ENCODE data around the gene SPRN.
"Not testable (repeated sequence)": the region's sequence is repeated elsewhere in the genome, so short reads cannot be mapped to it uniquely, and the experiment has no call there.

The SPRN gene

DNA sequence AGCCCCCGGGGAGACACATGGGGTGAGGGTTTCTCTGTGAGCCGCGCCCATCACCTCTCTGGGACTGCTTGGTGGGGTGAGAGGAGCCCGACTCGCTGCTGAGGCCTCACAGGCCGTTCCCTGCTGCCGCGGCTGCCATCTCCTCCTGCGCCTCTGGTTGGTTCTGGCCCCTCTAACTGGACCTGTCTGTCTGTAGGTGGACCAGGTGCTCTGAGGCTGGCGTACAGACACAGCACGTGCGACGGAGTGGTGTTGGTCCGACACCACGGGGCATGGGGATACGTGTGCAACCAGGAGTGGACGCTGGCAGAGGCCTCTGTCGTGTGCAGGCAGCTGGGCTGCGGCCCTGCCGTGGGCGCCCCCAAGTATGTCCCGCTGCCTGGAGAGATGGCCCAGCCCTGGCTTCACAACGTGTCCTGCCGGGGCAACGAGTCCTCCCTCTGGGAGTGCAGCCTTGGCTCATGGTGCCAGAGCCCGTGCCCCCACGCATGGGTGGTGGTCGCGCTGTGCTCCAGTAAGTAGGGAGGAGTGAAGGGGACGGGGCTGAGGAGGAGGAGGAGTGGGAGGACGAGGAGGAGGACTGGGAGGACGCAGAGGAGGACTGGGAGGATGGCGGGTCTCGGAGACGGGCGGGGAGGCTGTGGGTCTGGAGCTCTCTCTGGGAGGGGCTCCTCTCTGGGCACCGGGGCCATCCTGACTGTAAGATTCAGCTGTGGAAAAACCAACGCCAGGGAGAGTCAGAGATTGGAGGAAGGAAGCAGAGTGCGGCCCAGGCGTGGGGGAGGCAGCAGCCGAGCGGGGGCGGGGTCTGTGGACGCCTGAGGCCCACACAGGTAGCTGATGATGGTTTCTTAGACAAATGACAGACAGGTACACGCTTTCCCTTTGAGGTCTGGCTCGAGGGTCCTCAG is 31.9 kb upstream of the SPRN start:
- DNase-seq (ENCODE audit: low read depth in 2 of 2), result no peak

DNA sequence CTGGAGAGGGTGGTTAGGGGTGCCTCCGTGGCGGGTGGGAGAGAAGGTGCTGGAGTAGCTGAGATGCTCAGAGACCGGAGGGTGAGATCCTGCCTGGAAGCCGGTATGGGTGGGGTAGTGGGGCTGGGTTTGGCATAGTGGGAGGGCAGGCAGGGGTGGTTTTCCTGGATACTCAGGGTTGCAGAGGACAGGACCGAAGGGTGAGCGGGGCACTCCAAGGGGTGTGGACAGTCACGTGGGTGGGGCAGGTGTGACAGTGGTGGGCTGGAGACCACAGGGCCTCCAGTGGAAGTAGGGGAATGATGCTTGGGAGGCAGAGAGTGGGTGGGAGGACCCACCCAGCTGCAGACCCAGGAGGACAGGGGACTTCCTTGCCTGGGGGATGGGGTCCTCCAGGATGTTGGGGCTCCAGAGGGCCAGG is 31.2 kb upstream of the SPRN start:
- no peak for DNase-seq (ENCODE audit: low read depth in 2 of 2)

DNA sequence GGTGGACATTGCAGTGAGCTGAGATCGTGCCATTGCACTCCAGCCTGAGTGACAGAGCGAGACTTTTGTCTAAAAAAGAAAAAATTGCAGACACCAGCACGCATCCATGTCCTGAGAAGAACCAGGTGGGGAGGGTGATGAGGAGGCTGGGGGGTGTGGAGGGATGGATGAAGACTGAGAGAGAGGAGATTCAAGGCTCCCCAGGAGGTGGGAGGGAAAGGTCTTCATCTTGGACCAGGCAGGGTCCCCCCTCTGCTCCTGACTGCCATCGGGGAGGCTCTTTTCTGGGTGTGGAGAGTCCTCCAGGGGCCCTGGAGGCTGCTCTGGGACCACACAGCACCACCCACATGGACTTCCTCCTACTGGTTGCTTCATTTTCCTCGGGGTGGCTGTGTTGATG is 30.8 kb upstream of the SPRN start:
- no peak for DNase-seq (ENCODE audit: low read depth in 2 of 2)

DNA sequence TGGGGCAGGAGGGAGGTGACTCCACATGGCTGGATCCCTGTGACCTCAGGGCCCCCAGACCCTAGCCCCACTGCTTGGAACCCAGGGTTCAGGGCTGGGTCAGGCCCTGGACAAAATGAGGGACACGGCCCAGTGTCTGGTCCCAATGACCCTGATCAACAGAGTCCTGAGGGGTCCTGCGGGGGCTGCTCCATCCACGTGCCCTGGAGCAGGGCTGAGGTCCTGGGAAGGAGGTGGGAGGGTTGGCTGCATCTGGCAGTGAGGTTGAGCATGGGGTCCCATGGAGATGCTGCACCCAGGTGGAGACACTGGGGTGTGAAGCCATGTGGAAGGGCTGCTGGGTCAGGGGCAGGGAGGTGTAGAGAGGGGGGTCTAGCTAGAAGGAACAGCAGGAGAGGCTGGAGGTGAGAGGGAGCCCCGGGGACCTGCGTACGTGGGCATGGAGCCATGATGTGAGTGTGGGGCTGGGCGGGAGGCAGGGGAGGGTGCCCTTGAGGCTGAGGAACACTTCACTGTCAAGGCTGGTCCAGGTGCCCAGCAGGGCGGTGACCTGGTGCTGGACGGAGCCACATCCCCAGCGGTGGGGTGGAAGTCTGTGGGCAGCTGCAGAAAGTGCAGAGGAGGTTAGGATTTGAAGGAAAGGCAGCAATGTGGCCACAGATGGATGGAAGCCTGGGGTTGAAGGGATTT is 29.9 kb upstream of the SPRN start:
- no peak for DNase-seq (ENCODE audit: low read depth in 2 of 2)

DNA sequence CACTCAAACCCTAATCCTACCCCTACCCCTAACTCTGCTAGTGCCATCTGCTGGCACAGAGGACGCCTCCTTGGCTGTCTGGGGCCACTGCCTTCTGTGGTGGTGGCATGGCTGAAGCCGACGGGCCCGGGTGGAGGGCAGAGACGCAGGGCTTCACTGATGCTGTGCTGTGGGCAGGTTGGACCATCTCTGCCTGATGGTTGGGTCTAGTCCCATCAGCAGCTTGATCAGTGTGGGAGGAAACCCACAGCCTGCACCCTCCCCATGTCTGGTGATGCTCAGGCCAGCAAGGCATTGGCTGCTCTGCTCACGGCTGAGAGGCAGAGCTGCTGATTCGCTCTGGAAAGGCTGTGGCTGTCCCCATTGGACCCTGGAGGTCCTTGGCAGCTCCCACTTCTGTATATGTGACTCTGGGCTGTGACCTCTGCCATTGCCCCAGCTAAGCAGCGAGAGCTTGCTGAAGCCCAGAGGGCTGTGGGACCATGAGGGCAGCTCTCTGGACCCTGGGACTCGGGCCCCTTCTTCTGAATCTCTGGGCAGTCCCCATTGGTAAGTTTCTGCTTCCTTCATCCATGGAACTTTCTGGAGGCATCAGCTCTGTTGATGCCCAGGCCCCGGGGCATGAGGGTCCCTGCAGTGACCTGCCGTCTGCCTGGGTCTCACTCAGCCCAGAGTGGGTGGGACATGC is 29.2 kb upstream of the SPRN start, which contains the start of gene SCART1:
SCART1 (plus strand) TSS at position 430 of the 688 bp plus-strand sequence; CDS start at position 483, 53 bp downstream.
- no peak for DNase-seq (ENCODE audit: low read depth in 2 of 2)

DNA sequence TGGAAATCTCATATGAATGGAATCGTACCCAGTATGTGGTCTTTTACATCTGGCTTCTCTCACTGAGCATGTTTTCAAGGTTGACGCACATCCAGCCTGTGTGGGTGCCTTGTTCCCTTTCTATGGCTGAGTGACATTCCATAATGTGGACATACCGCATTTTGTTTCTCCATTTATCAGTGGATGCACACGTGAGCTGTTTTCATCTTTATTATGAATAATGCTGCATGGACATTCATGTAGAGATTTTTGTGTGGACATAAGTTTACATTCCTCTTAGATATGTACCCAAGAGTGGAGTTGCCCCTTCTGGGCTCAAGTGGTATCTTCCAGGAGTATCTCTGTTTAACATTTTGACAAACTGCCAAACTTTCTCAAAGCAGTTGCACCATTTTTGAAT is 28.0 kb upstream of the SPRN start:
- no peak for DNase-seq (ENCODE audit: low read depth in 2 of 2)

DNA sequence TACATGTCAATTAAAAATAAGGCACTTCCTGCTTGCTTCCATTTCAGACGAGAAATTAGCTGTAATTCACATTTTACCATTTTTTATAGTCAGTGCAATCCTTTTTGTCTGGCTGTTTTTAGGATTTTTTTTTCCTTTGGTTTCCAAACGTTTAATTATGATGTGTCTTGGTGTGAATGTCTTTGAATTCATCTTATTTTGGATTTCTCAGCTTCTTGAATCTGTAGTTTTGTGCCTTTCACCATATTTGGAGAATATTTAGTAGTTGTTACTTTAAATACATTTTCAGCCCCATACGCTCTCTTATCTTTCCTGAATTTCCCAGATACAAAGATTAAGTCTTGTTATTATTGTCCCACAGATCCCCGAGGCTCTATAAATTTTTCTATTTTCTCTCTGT is 26.9 kb upstream of the SPRN start:
- DNase-seq (ENCODE audit: low read depth in 2 of 2), result no peak

DNA sequence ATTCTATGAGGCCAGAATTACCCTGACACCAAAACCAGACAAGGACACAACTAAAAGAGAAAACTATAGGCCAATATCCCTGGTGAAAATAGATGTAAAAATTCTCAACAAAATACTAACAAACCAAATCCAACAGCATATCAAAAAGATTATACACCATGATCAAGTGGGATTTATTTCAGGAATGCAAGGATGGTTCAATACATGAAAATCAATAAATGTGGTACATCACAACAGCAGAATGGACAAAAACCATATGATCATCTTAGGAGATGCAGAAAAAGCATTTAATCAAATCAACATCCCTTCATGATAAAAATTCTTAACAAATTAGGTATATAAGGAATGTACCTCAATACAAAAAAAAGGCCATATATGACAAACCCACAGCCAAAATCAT is 23.7 kb upstream of the SPRN start:
- DNase-seq (ENCODE audit: low read depth in 2 of 2), result no peak

DNA sequence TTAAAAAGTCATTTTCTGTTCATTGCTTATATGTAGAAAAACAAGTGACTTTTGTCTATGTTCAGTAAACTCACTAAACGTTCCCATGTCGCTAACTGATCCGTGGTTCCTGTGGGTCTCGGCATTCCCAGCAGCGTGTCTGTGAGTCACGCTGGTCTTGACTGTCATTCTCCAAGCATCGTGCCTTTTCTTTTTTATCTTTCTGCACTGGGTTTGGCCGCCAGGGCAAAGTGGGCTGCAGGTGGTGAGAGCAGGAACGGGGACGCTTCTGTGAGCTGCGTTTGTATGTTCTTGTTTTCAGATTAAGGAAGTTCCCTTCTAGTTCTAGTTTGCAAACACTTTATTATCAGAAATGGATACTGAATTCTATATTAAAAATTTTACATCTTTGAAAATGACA is 22.6 kb upstream of the SPRN start:
- DNase-seq (ENCODE audit: low read depth in 2 of 2), result no peak

DNA sequence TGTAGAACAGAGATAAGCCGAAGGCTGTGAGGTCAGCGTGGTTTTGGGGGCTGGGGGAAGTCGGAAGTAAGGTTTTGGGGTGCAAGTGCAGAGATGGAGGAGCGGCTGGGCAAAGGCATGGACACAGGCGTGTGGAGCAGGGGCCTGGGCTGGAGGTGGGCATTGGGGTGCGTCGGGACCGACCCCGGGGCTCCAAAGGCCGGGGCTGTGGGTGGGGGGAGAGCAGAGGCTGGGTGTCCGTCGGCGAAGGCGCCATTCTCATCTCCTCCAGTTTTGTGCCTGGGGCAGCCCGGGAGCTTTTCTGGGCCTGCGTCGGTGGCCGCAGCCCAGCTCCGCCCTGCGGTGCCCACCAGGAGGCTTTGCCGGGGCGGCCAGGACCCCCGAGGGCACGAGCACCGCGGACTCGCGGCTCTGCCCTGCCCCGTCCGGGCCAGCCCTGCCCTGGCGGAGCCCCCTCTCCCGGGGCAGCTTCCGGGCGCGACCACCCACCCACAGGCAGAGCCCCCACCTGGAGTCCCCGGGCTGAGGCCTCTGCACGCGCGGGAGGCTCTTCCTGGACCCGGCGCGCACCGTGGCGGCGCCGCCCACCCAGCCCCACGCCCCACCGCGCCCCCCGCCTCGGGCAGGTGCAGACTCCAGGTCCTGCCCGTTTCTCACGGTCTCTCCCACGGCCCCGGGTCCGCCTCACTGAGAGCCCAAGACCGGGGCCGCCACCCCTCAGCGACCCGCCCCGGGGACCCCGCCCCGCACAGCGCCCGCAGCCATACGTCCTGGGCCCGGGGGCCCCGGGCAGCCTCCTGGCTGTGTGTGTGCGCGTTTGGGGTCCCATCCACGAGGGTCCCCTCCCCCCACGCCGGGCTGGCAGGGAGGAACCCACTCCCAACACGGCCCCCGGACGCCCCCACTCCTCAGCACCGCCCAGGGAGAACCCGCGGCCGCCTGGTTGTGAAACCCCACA is 21.6 kb upstream of the SPRN start:
- no peak for DNase-seq (ENCODE audit: low read depth in 2 of 2)

DNA sequence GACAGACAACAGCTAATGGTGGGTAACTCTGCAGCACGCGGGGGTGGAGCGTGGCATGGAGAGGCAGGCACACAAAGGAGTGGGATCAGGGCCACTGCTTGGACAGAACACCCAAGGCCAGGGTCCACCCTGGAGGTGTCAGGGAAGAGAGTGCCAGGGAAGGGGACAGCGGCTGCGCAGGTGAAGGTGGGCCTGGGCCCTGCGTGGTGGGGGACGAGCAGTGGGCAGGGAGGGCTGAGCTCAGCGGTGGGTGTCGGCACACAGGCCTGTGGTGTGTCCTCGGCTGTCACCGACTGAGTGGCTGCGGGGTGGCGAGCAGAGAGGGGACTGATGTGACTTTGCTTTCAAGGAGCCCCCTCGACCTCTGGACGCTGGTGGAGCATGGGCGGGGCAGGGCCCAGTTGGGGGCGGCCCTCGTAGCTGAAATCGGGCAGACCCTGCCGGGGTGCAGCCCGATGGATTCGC is 20.9 kb upstream of the SPRN start:
- no peak for DNase-seq (ENCODE audit: low read depth in 2 of 2)

DNA sequence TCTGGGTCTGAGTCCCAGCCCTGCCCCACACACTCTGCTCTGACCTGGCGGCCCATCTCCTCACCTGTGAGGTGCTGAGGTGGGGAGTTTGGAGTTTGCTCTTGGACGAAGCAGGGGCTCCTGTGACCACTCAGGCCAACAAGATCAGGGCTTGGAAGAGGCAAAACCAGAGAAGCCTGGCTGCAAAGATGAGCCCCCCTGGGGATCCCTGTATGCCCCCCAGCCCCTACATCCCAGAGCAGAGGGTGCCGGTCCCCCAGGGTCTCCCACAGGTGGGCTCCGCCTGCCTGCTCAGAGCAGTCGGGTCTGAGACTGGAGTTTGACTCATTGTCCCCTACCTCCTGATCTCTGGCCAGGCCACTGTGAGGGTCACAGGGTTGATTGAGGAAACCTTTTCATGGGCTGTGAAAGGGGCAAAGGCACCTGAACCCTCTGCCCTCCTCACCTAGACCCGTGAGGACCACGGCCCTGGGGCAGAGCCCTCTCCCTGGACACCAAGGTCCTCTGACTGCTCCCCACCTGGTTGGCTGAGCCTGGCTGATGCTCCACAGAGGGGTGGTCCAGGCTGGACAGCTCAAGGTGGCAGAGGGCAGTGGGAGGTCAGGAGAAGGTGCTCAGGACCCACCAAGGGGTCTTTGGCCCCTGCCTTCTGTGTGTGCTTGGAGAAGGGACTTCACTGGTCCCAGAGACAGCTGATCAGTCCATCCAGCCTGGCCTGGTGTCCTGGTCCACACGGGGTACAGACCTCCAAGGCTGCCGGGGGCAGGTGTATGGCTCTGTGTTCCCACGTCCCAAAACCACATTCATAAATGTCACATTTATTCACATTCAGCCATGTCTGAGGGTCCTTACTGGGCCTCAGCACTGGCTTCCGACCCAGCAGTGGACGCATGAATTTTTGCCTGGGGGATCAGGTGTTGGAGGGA is 20.2 kb upstream of the SPRN start:
- DNase-seq (ENCODE audit: low read depth in 2 of 2), result no peak

DNA sequence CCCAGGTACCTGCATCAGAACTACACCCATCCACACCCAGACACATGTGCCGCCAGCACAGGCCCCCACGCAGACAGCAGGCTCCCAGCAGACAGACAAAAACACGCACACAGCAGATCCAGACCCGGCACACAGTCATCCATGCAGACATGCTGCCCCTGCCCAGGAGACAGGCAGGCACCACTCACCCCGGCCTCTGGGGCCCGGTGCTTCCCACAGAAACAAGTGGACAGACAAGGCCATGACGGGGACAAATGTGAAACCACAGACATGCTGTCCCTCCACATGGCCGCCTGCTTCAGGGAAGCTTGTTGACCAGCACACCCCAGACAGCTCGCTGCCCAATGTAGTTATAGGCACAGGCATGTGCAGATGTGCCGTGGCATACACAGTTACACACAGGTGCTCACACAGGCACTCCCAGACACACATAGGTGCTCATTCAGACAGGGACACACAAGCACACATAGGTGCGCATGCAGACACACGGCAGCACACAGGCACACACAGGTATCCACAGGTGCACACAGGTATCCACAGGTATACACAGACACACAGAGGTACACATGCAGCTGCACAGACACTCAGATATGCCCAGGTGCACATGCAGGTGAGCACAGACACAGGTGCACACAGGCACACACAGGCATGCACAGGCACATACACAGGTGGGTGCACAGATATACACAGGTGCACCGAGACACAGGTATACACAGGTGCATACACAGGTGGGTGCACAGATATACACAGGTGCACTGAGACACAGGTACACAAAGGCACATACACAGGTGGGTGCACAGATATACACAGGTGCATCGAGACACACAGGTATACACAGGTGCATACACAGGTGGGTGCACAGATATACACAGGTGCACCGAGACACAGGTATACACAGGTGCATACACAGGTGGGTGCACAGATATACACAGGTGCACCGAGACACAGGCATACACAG is 18.8 kb upstream of the SPRN start:
- DNase-seq (ENCODE audit: low read depth in 2 of 2), result no peak

DNA sequence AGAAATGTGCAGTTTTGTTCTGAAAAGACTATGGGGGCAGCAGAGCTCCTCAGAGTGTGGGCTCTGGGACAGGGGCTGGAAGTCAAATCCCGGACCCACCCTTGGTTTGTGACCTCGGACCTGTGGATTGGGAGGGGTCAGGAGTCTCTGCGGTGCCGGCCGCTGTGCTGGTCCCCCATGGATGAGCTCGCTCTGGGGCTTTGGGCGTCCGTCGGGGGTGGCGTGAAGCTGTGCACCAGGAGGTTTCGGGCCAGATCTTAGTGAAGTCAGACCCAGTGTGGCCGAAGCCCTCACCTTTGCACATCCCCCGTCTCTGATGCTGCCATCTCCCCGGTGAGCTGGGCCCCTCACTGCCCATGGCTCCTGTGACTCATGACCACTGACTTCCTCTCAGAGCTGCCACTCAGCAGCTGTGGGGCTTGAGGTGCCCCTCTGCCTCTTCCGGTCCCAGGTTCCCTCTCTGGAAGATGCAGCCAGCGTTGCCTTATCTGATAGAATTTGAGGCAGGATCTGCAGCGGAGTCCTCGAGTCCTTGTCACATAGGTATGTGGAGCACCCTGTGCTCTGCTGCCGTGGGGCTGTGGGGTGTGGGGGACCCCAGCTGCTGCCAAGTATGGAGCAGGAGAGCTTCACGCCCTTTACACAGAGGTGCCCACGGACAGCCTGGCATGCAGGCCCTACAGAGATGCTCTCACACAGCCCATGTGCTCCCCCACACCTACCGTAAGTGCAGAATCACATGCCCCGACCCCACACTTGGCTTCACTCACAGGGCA is 18.0 kb upstream of the SPRN start:
- no peak for DNase-seq (ENCODE audit: low read depth in 2 of 2)

DNA sequence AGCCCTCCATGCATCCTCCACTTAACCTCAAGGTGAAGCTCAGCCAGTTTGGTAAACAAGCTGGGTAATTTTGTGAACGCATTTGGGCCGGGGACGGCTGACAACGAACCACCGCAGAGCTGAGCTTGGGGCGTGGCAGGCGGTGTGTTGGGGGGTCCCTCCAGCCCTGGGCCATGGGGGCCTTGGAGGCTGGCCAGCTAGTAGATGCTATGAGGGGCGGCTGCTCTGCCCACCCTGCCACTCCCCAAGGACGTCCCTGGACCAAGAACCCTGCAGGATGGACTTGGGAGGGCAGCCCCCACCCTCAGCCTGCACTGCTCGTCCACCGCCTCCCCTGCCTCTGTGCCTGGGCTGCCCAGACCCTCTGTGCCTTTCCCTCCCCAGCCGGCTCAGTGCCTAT is 17.4 kb upstream of the SPRN start:
- no peak for DNase-seq (ENCODE audit: low read depth in 2 of 2)

DNA sequence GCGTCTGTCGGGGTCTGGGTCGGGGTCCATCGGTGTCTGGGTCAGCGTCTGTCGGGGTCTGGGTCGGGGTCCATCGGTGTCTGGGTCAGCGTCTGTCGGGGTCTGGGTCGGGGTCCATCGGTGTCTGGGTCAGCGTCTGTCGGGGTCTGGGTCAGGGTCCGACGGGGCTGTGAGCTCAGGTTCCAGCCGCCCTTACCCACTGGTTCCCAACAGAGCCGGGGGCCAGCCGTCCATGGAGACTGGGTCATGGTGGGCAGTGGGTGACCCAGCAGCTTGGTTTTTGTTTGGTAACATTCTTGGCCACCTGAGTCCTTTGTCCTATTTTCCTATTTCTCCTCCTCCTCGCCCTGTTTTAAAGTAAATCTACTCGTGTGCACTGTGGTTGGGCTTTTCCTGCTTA is 16.9 kb upstream of the SPRN start:
- DNase-seq (ENCODE audit: low read depth in 2 of 2), result not testable (repeated sequence)

DNA sequence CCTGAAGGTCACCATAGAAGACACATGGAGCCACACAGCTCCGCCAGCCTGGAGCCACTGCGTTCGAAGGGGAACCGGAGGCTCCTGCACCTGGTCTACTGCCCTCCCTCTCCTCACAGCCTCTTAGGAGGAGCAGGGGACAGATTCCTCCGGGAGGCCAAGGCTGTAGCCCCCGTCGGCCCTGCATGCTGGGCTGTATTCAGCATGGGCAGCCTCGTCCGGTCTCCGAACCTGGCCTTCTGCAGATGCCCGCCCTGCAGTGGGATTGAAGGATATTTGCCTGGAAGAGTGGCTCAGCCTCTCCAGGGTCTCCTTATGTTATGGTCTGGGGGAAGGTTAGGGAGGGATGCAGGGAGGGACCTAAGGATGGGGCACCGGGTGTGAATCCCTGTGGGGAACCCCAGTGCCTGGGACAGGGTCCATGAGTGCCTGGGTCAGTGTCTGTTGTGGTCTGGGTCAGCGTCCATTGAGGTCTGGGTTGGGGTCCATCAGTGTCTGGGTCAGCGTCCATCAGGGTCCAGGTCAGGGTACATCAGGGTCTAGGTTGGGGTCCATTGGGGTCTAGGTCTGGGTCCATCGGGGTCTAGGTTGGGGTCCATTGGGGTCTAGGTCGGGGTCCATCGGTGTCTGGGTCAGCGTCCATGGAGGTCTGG is 16.3 kb upstream of the SPRN start:
- DNase-seq (ENCODE audit: low read depth in 2 of 2), result no peak
